GM12864 (cell line): Measurements from ENCODE around the gene NHLH2.

ENCODE experiments used
- DNase-seq: peaks from one replicate; pipeline ENCODE4 v3.0.0-alpha.2; 2011; ENCODE audit warnings: low read depth
- H3K4me3 ChIP-seq: 2 replicates; pipeline ENCODE4 v1.5.1; 2011; ENCODE audit warnings: mild to moderate bottlenecking, low read depth, low read length, control low read depth
- TF ChIP-seq, protein P1 (sequence below): IDR thresholded peaks from 2 replicates; pipeline ENCODE4 v1.5.1; 2011; ENCODE audit warnings: low read depth, mild to moderate bottlenecking, moderate library complexity, low read length, control low read depth, inconsistent platforms; ENCODE audit errors: missing control alignments

NHLH2 gene

DNA sequence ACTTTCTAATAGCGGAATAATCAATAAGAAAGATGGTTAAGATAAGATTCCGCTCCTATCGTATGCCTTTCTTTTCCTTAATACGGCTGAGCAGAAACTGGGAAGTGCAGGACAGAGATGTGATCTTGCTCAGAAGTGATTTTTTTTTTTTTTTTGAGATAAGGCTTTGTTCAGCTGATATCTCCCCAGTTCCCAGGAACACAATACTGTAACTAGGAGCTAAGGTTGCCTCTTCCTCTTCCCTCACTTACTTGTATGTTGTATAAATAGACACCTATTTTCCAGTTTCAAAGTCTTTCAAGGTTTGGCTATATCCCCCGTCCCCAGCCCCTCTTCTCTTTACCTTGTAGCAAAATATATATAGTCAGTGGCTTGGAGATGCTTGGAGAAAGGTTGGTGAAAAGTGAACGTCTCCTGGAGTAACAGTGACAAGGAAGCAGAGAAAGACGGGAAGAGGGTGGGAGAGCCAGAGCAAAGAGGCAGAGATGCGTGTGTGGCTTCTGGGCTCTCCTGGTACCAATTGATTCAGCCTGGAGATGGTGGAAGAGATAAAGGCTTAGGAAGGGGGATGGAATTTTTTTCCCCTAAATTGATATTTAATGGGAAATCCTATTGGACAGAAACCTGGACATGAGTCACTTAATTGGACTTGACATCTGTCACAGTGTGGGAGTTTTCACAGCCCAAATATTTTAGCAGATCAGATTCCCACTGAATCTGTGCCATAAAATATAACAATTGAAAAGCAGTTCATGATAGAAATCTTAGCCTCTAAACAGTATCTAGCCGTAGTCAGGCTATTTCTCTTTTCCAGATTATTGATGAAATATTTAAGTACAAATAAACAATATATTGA, at the start of gene NHLH2:
NHLH2 (minus strand) TSS at position 522 of the 856 bp plus-strand sequence. CDS start 2,754 bp downstream, outside the sequence.
- DNase-seq, result no peak
- H3K4me3 ChIP-seq, result no peak within 1 kb of the TSS
- TF ChIP-seq, protein P1, sequence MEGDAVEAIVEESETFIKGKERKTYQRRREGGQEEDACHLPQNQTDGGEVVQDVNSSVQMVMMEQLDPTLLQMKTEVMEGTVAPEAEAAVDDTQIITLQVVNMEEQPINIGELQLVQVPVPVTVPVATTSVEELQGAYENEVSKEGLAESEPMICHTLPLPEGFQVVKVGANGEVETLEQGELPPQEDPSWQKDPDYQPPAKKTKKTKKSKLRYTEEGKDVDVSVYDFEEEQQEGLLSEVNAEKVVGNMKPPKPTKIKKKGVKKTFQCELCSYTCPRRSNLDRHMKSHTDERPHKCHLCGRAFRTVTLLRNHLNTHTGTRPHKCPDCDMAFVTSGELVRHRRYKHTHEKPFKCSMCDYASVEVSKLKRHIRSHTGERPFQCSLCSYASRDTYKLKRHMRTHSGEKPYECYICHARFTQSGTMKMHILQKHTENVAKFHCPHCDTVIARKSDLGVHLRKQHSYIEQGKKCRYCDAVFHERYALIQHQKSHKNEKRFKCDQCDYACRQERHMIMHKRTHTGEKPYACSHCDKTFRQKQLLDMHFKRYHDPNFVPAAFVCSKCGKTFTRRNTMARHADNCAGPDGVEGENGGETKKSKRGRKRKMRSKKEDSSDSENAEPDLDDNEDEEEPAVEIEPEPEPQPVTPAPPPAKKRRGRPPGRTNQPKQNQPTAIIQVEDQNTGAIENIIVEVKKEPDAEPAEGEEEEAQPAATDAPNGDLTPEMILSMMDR, result no peak

DNA sequence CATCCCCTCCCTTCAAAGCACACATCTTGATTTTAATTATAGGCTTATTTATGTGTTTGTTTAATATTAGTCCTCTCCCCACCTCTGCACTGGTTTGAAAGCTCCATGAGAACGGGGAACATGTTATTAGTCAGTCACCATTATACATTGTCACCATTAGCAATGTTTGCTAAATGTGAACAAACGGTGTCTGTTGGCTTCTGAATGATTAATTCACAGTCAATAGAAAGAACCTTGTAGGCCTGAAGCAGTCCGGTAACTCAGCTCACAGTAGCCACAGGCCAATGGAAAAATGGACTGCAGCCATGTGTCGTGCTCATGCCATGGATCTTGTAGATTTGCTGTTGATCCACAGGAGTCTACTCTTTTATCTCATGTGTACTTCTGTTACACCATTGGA, 49.7 kb upstream of the NHLH2 start:
- TF ChIP-seq, protein P1, result no peak
- no peak overlapping the region for H3K4me3 ChIP-seq
- DNase-seq, result no peak

DNA sequence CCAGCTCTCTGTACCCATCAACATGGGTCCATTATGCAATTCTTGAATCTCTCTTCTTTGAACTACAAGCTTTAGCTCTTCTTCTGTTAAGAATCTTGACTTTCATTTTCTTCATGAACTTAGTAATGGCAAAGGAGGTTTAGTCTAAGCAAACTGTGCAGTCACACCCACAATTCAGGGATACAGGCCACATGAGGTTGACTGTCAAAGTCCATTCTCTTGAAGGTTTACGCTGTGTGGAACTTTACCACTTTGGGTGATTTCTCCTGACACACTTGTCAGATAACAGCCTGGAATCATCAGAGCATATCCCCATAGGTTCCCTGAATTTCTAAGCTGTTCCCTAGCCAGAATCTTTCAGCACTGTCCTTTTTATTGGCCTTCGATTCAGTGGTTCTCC, 48.0 kb upstream of the NHLH2 start:
- DNase-seq, result no peak
- TF ChIP-seq, protein P1, result no peak
- no peak overlapping the region for H3K4me3 ChIP-seq

DNA sequence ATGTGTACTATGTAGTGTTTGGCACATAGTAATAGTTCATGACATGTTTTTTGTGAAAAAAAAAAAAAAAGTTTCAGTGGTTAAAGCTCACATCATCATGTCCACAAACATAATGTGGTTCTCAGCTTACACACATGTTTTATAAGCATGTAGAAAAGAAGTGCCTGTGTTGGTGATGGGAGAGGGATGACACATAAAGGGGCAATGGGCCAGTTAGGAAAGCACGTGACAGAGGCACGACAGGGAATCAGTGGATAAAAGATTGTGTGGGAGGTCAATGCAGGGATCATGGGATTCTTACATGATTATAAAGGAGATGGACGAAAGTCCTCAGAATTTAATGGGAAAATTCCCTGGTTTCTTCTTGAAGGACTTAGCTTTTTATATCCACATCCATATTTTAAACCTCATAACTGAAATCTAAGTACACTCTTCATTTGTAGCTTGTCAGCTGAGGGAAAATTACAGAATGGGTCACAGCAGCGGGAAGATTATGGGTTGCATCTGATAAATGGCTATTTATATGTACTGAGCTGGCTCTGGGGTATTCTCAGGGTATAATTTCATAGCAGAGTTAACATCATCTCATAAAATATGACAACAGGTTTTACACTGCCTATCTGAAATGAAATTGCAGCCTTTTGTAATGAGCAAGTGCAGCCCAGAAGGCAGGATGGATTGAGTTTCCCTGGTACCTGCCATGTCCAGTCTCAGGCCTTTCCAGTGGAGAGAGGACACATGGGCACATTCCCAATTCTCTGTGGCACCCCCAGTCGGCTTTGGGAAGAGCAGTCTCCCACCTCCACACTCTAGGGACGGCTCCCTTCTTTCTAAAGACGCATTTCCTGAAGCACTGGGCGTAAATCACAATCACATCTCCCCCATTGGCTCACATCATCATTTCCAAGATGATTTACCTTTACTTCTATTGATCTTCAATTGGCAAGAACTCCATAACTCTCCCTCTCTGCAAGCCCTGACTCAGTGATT, 42.3 kb upstream of the NHLH2 start:
- TF ChIP-seq, protein P1, result no peak
- no peak for DNase-seq

DNA sequence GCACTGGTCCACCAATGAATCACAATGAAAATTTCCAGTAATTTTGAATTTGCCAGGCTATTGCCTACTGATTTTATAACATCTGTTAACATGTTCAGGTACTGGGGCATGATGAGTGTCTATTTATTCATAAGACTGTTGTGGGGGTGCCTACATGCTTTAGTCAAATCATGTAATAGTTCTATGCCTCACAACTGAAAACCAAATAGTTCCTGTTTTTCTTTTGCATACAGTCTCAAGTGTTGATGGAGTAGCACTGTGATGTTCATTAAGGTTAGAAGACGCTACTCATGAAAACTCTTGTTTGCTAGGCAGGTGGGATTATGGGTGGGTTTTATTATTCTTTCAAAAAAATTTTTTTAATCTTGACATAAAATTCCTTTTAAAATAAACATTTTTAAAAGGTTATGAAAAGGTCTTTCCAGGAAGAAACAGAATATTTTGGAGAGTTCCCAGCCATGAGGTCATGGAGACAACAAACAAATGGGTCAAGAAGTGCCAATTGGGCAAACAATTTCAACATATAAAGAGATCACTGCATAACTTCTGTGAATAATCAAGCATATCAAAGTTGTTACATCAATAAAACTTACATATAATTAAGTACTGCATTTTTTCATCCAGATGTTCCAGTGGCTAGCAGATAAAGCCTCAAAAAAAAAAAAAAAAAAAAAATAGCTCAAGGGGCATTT, 40.2 kb upstream of the NHLH2 start:
- H3K4me3 ChIP-seq, result no peak overlapping the region
- no peak for DNase-seq
- TF ChIP-seq, protein P1, result no peak

More for the DNA sequence above, 42.3 kb upstream of the NHLH2 start:
- no peak overlapping the region for H3K4me3 ChIP-seq

DNA sequence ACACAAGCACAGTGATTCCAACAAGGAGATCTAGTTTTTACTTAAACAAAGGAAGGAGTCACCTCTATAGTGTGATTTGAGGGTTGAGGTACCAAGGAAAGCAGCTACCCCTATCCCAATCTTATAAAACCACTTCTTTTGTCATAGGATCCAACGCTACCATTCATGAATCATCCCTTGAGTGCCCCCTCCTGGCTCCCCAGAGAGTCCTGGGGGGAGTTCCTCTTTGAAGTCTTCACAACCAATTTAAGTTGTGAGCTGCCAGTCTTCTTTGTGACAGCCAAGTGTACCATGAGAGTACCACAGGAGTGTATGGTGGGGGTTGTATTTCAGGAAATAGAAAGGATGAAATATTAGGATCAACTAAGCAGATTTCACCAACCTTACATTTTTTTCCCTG, 39.1 kb upstream of the NHLH2 start:
- no peak overlapping the region for H3K4me3 ChIP-seq
- TF ChIP-seq, protein P1, result peak; percentile 21
- no peak for DNase-seq
